K562 (cell line): ENCODE measurements around the gene GSTA4. TPM values are rescaled to one million over a fixed set of nuclear protein-coding genes. Genes with fewer than 3 reads are reported as not detected.
A peak's percentile ranks its signal among the peaks of the same experiment; 100 is the strongest.

Source experiments
- COPS2 ChIP-seq: fragments of 450-650 bp; conservative IDR thresholded peaks from 2 replicates; pipeline ENCODE4 v1.6.1; 2016; ENCODE audit warnings: mild to moderate bottlenecking, moderate library complexity
- CREM ChIP-seq: IDR thresholded peaks from 2 replicates; pipeline ENCODE4 v1.6.1; 2014; ENCODE audit warnings: antibody characterized with exemption, low read depth
- E2F1 ChIP-seq: sonication (generic); formaldehyde crosslinking; IDR thresholded peaks from 2 replicates; pipeline ENCODE4 v1.8.1; 2023; ENCODE audit warnings: mild to moderate bottlenecking, missing genetic modification reagents, moderate library complexity
- EHMT2 ChIP-seq: fragments of 450-650 bp; IDR thresholded peaks from 2 replicates; pipeline ENCODE4 v1.6.1; 2018; ENCODE audit warnings: antibody characterized with exemption
- HES1 ChIP-seq: fragments of 450-650 bp; IDR thresholded peaks from 2 replicates; pipeline ENCODE4 v1.6.1; 2016; ENCODE audit warnings: low read depth, mild to moderate bottlenecking, moderate library complexity
- HINFP ChIP-seq: fragments of 450-650 bp; conservative IDR thresholded peaks from 2 replicates; pipeline ENCODE4 v1.6.1; 2016; ENCODE audit warnings: missing genetic modification characterization, low read depth, mild to moderate bottlenecking, control low read depth, missing compliant biosample characterization
- NFATC3 ChIP-seq: fragments of 450-650 bp; IDR thresholded peaks from 2 replicates; pipeline ENCODE4 v1.6.1; 2017; ENCODE audit warnings: mild to moderate bottlenecking
- SAFB2 ChIP-seq: fragments of 200-400 bp; formaldehyde crosslinking; IDR thresholded peaks from 2 replicates; pipeline ENCODE4 v1.6.1; 2018; ENCODE audit warnings: borderline replicate concordance, low read length, low read depth, moderate library complexity; ENCODE audit not compliant: severe bottlenecking
- SMAD4 ChIP-seq: fragments of 250-450 bp; sonication (Bioruptor Pico); conservative IDR thresholded peaks from 2 replicates; pipeline ENCODE4 v1.8.0; 2021; ENCODE audit warnings: inconsistent platforms, mild to moderate bottlenecking, moderate library complexity
- TCF3 ChIP-seq: sonication (generic); formaldehyde crosslinking; IDR thresholded peaks from 2 replicates; pipeline ENCODE4 v1.4.0; 2020; ENCODE audit warnings: mild to moderate bottlenecking, missing genetic modification reagents
- TRIM24 ChIP-seq, 2 experiments: fragments of 450-650 bp; IDR thresholded peaks; 2 replicates each; pipeline ENCODE4 v1.6.1; 2016
- U2AF2 ChIP-seq: fragments of 200-400 bp; formaldehyde crosslinking; optimal IDR thresholded peaks from 2 replicates; pipeline ENCODE3; 2017; ENCODE audit warnings: low read depth, mild to moderate bottlenecking, low read length
- USF1 ChIP-seq: sonication (generic); formaldehyde crosslinking; IDR thresholded peaks from 2 replicates; pipeline ENCODE4 v1.9.0; 2022; ENCODE audit warnings: mild to moderate bottlenecking, missing genetic modification reagents
- ZMIZ1 ChIP-seq, 2 experiments: fragments of 150-350 bp in 1 of 2; IDR thresholded peaks; 2 replicates each; pipeline ENCODE4 v1.6.1; 2012 to 2016; ENCODE audit warnings: low read depth in 2 of 2, low read length in 2 of 2, mild to moderate bottlenecking in 1 of 2, moderate library complexity in 1 of 2
- ZNF165 ChIP-seq: fragments of 250-450 bp; sonication (Bioruptor Pico); IDR thresholded peaks from 2 replicates; pipeline ENCODE4 v1.4.0; 2020; ENCODE audit warnings: borderline replicate concordance
- ZNF639 ChIP-seq, 2 experiments: fragments of 200-800 bp in 1 of 2; sonication (Bioruptor generic) in 1 of 2; sonication (generic) in 1 of 2; formaldehyde crosslinking in 1 of 2; IDR thresholded peaks in 1 of 2; conservative IDR thresholded peaks in 1 of 2; 2 replicates each; pipeline versions ENCODE4 v1.5.0 to v1.6.1; 2016 to 2020; ENCODE audit warnings: missing compliant biosample characterization in 1 of 2, missing genetic modification characterization in 1 of 2, missing genetic modification reagents in 1 of 2
- ZNF780A ChIP-seq: fragments of 250-450 bp; sonication (Bioruptor Pico); IDR thresholded peaks from 2 replicates; pipeline ENCODE4 v1.5.0; 2021; ENCODE audit warnings: mild to moderate bottlenecking
- polyA plus RNA-seq, 8 experiments: library from polyadenylated mRNA; depleted of rRNA in 4 of 8; stranded (reverse) in 5 of 8; unstranded in 3 of 8; fragments of >200 nt; fragmentation: Nextera tagmentation in 2 of 8; fragmentation: Illumina TruSeq in 1 of 8; extraction: Ambion mirVana in 2 of 8; extraction: Trizol in 1 of 8; gene quantifications; 2 replicates each; pipeline versions ENCODE4 v1.2.1 to v1.2.3, GENCODE V29; 2011 to 2014; ENCODE audit warnings: inconsistent platforms in 1 of 8, missing spikeins in 1 of 8
- total RNA-seq, 7 experiments: library from RNA; depleted of rRNA in 6 of 7; stranded (reverse); fragments of >200 nt in 6 of 7; fragmentation: Illumina TruSeq in 2 of 7; extraction: Trizol in 2 of 7; gene quantifications; 2 replicates each; pipeline versions ENCODE4 v1.2.1 to v1.2.3, GENCODE V29; 2011 to 2021; ENCODE audit warnings: low replicate concordance in 1 of 7

The GSTA4 gene
- total and polyA plus RNA-seq, 9 of the 15 experiments (the other 6 are each of a cell fraction or from before 2014, with no cell fraction given), result 0.89 to 4.0 (median 2.0) TPM

GRCh38 chr6:52929321-52930164 is 65.5 kb downstream of the GSTA4 start (continued):
- TF ChIP-seq HES1 (peak; percentile 50; the same call in 1 of the 2 replicates), NFATC3 (no peak), COPS2 (no peak), U2AF2 (no peak), ZNF639 (CRISPR knock-in tag; conservative IDR thresholded peaks at IDR 0.05 in 1 of 2, IDR thresholded peaks at IDR 0.05 in 1 of 2) (peak in 1 of 2 experiments; percentile 65; a peak in 2 of 4 replicates), TRIM24 (IDR thresholded peaks at IDR 0.05) (peak; percentile 92 to 93), ZNF780A (CRISPR knock-in tag) (no peak), SAFB2 (no peak), HINFP (tag) (no peak), E2F1 (CRISPR knock-in tag) (no peak), USF1 (CRISPR knock-in tag) (no peak), SMAD4 (CRISPR knock-in tag) (peak; percentile 61), ZMIZ1 (IDR thresholded peaks at IDR 0.05; ENCODE audit: low read depth in 2 of 2, low read length in 2 of 2) (peak in 1 of 2 experiments; percentile 77; a peak in 1 of 4 replicates), ZNF165 (CRISPR knock-in tag) (no peak), TCF3 (peak; percentile 75), EHMT2 (no peak), CREM (no peak)
